HG02642 (cell line): Measurements from ENCODE around the gene C1QTNF1.
"Not testable (repeated sequence)": the region's sequence is repeated elsewhere in the genome, so short reads cannot be mapped to it uniquely, and the experiment has no call there.

Source experiments
- ATAC-seq: cut with Tn5 transposase; IDR thresholded peaks from one replicate; pipeline ENCODE4 v1.9.1; 2021; ENCODE audit warnings: mild to moderate bottlenecking; ENCODE audit not compliant: unreplicated experiment, poor library complexity

The C1QTNF1 gene

GRCh38 chr17:79020631-79021301 is 3.2 kb upstream of the C1QTNF1 start:
- ATAC-seq: no peak

GRCh38 chr17:79021929-79022328 is 2.0 kb upstream of the C1QTNF1 start:
- ATAC-seq: not testable (repeated sequence)

GRCh38 chr17:79022507-79022991 is 1.4 kb upstream of the C1QTNF1 start:
- no peak for ATAC-seq

GRCh38 chr17:79023180-79023705 is 726 bp upstream of the C1QTNF1 start:
- no peak for ATAC-seq

- no peak for ATAC-seq
These were observed 1.1 kb downstream of the C1QTNF1 start for GRCh38 chr17:79024901-79025737.

- ATAC-seq: no peak
These were observed 2.7 kb downstream of the C1QTNF1 start for GRCh38 chr17:79026376-79027273.

GRCh38 chr17:79027274-79027924 is 3.4 kb downstream of the C1QTNF1 start:
- ATAC-seq: no peak

- ATAC-seq: no peak
These were observed 4.0 kb downstream of the C1QTNF1 start for GRCh38 chr17:79027925-79028491.

- ATAC-seq: no peak
These were observed 4.7 kb downstream of the C1QTNF1 start for GRCh38 chr17:79028496-79029326.

- no peak for ATAC-seq
These were observed 5.5 kb downstream of the C1QTNF1 start for GRCh38 chr17:79029327-79030009.

GRCh38 chr17:79030636-79031035 is 6.7 kb downstream of the C1QTNF1 start:
- ATAC-seq: not testable (repeated sequence)

GRCh38 chr17:79031996-79032875 is 8.3 kb downstream of the C1QTNF1 start:
- no peak for ATAC-seq

- no peak for ATAC-seq
These were observed 9.2 kb downstream of the C1QTNF1 start for GRCh38 chr17:79033046-79033616.

GRCh38 chr17:79033741-79034501 is 10.0 kb downstream of the C1QTNF1 start:
- no peak for ATAC-seq

GRCh38 chr17:79034931-79035485 is 11.0 kb downstream of the C1QTNF1 start:
- ATAC-seq: no peak

- no peak for ATAC-seq
These were observed 11.7 kb downstream of the C1QTNF1 start for GRCh38 chr17:79035686-79036085.
